ENCODE data around the gene TCF25. TPM values are rescaled to one million over a fixed set of nuclear protein-coding genes. Genes with fewer than 3 reads are reported as not detected.
A peak's percentile ranks its signal among the peaks of the same experiment; 100 is the strongest.

Gene TCF25
- total and polyA plus RNA-seq, 8 donors, result 124 to 748 (median 216) TPM

DNA sequence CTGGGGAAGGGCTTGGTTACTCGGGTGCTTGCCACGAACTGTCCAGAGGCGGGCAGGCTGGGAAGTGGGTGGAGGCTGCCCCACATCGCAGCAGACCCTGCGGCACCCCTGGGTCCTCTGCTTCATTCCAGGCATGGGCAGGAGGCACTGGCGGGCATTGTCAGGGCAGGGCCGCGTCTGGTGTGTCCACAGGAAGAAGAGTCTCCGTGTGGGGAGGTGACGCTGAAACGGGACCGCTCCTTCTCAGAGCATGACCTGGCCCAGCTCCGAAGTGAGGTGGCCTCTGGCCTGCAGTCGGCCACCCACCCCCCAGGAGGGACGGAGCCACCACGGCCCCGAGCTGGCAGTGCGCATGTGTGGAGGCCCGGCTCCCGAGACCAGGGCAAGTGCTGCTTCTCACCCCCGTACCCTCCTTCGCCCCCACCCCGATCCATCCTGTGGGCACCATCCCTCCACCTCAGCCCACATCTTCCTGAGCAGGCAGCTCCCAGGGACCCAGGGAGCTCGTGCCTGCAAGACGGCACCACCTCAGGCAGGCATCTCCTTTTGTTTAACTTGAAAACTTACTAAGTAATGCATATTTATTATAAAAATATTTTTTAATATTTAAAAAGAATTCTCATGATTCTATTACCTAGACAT, 14.3 kb upstream of the TCF25 start:
- intact Hi-C loops (cut with DNase I; ENCODE audit: low total_unique reads), result no loop called here

GRCh38 chr16:89859615-89860007, 13.8 kb upstream of the TCF25 start:
- no peaks in the 10 kb centered on the region for H3K27me3 ChIP-seq
- WGBS, 5 donors, result 85 to 94% (median 87%) methylated on average over 16 of the region's 16 CpGs
- no peak for DNase-seq
- H3K9me3 ChIP-seq, result no peaks in the 10 kb centered on the region
- H3K4me3 ChIP-seq, result no peak overlapping the region
- TF ChIP-seq POLR2AphosphoS5 (IDR thresholded peaks at IDR 0.05), result no peak
- TF ChIP-seq CTCF (IDR thresholded peaks at IDR 0.05), result no peak
- TF ChIP-seq POLR2A (IDR thresholded peaks at IDR 0.05), result no peak
- TF ChIP-seq EP300 (IDR thresholded peaks at IDR 0.05), result no peak
- H3K4me1 ChIP-seq, result peaks cover 0 to 28% (median 11%) of the 10 kb centered on the region in 4 donors
- H3K36me3 ChIP-seq, result peaks cover 0 to 39% (median 17%) of the 10 kb centered on the region in 4 donors
- no peak overlapping the region for H3K27ac ChIP-seq
- intact Hi-C loops (cut with DNase I; ENCODE audit: low total_unique reads), result loop anchor here (5.0 to 10.0 kb wide), 2 partner anchors 42 to 155 kb away; partner anchors contain the start of genes FANCA and SPATA2L

More for the DNA sequence above, 14.3 kb upstream of the TCF25 start:
- 88 to 95% (median 92%) methylated on average over 8 to 25 of the region's 25 CpGs for WGBS, 5 donors
- no peaks in the 10 kb centered on the region for H3K9me3 ChIP-seq
- TF ChIP-seq POLR2A (IDR thresholded peaks at IDR 0.05) (no peak), POLR2AphosphoS5 (IDR thresholded peaks at IDR 0.05) (no peak), EP300 (IDR thresholded peaks at IDR 0.05) (no peak), CTCF (IDR thresholded peaks at IDR 0.05) (no peak)
- H3K4me3 ChIP-seq, result no peak overlapping the region
- no peak overlapping the region for H3K27ac ChIP-seq
- peaks cover 0 to 23% (median 9%) of the 10 kb centered on the region in 4 donors for H3K4me1 ChIP-seq
- H3K36me3 ChIP-seq, result peaks cover 0 to 43% (median 22%) of the 10 kb centered on the region in 4 donors
- no peaks in the 10 kb centered on the region for H3K27me3 ChIP-seq
- DNase-seq, result no peak

DNA sequence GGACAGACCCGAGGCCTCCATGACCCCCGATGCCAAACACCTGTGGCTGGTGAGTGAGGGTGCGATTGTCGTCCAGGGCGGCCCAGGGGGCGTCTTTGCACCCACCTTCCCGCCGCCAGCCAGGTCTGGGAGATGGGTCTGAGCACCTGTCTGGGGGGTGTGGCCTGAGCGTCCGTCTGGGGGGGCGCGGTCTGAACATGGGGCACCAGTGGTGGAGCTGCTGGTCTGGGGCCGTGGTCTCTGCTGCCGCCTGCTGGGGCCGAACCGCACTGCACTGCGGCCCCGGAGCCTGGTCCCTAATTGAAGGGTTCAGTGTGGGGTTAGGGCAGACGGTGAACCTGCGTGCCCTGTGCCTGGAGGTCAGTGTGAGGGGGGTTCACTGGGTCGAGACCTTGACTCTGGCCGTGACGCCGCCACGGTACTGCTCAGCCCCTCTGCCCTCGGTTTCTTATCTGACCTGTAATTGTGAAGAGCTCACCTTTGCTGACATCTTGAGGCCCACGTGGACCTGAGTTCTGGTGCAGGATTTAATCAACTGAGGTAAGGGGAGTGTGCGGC, 12.6 kb upstream of the TCF25 start:
- intact Hi-C loops (cut with DNase I; ENCODE audit: low total_unique reads), result loop anchor here (5.0 to 10.0 kb wide), 2 partner anchors 44 to 156 kb away; partner anchors contain the start of genes FANCA and SPATA2L
- WGBS, 5 donors, result 21 to 44% (median 26%) methylated on average over 15 to 28 of the region's 28 CpGs
- H3K27me3 ChIP-seq, result no peaks in the 10 kb centered on the region
- DNase-seq, result peak; percentile 70 to 85
- H3K36me3 ChIP-seq, result peaks cover 0 to 33% (median 13%) of the 10 kb centered on the region in 4 donors
- H3K27ac ChIP-seq, result no peak overlapping the region
- peaks cover 0 to 30% (median 11%) of the 10 kb centered on the region in 4 donors for H3K4me1 ChIP-seq
- TF ChIP-seq EP300 (IDR thresholded peaks at IDR 0.05), result no peak
- no peak for TF ChIP-seq POLR2A (IDR thresholded peaks at IDR 0.05)
- peak in 5 of 7 experiments; percentile 89 to 99 (median 95) for TF ChIP-seq CTCF (IDR thresholded peaks at IDR 0.05)
- H3K4me3 ChIP-seq, result no peak overlapping the region
- no peaks in the 10 kb centered on the region for H3K9me3 ChIP-seq

- no peak overlapping the region for H3K27ac ChIP-seq
- peaks cover 0 to 30% (median 11%) of the 10 kb centered on the region in 4 donors for H3K4me1 ChIP-seq
- intact Hi-C loops (cut with DNase I; ENCODE audit: low total_unique reads), result loop anchor here (5.0 to 10.0 kb wide), 2 partner anchors 44 to 157 kb away; partner anchors contain the start of genes FANCA and SPATA2L
- DNase-seq, result no peak
- H3K36me3 ChIP-seq, result peaks cover 0 to 33% (median 10%) of the 10 kb centered on the region in 4 donors
- TF ChIP-seq POLR2AphosphoS5 (IDR thresholded peaks at IDR 0.05) (no peak), CTCF (IDR thresholded peaks at IDR 0.05) (no peak), EP300 (IDR thresholded peaks at IDR 0.05) (no peak), POLR2A (IDR thresholded peaks at IDR 0.05) (no peak)
- 86 to 97% (median 94%) methylated on average over 10 to 12 of the region's 12 CpGs for WGBS, 5 donors
- H3K9me3 ChIP-seq, result no peaks in the 10 kb centered on the region
- H3K27me3 ChIP-seq, result no peaks in the 10 kb centered on the region
- no peak overlapping the region for H3K4me3 ChIP-seq
These were observed 11.7 kb upstream of the TCF25 start for GRCh38 chr16:89861648-89862047.
